ENCODE results near the gene TACC3.
A peak's percentile ranks its signal among the peaks of the same experiment; 100 is the strongest.

Gene TACC3

DNA sequence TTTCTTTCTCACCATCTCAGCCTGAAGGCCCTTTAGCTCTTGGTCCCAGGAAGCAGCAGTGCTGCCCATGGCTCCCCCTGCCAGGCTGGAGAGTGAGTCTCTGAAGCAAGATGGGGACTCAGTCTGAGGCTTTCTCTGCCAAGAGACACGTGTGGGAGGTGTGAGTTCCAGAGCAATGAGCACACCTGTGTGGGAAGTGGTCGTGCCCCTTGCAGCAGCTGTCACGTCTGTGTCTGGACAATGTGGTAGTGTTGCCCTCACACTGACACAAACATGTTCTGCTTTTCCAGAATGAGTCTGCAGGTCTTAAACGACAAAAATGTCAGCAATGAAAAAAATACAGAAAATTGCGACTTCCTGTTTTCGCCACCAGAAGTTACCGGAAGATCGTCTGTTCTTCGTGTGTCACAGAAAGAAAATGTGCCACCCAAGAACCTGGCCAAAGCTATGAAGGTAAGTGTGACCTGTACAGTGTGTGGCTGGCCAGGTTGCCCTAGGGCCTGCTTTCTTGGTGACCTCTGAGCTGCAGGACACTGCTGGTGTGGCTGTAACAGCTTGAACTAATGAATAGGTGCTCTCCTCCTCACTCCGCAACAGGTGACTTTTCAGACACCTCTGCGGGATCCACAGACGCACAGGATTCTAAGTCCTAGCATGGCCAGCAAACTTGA, 1.9 kb downstream of the TACC3 start:
- DNase-seq (ENCODE audit: low read depth): no peak

DNA sequence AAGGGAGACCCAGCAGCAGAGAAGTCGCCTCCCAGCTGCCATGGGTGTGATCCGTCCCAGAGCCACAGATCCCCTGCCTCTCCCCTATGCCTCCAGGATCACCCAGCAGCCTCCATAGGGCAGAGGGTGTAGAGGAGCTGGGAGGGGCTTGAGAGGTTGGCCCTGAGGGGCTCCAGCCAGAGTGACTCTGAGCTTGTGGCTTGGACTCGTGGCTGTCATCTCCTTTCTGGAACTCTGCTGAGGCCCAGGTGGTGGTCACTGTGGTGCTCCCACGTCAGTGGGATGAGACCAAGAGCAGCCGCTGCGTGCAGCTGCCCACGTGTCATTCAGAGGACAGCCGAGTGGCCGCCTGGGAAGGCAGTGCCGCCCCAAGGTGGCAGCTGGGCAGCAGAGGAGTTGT, 4.2 kb downstream of the TACC3 start:
- DNase-seq (ENCODE audit: low read depth): no peak

DNA sequence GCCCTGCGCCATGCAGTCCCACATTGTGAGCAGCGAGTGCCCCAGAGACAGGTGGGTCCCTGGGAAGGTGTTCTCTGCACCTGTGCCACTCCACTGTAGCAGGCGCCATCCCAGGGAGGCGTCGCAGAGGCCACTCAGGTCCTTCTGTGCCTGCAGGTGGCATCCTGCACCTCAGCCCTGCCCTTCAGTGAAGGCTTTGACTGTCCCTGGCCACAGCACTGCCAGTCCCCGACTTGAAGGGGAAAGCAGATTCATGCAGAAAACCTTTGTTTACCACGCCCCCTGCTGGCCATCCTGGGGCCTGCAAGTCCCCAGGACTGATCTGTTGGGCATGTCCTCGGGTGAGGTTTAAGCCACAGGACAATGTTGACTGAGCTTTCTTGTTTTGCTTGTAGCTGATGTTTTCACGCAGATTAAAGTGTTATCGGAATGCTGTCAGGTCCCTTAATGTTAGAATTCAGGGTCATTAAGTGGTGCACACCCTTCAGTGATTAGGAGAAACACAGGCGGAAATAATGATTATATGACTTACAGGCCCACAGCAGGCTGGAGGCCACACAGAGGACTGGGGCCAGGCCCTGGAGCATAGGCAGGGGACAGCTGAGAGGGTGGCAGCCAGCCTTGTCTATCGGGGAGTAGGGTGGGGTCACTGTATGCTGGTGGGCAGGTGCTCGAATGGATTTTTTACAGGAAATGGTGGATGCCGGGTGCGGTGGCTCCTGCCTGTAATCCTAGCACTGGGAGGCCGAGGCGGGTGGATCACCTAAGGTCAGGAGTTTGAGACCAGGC, 5.0 kb downstream of the TACC3 start:
- peak; percentile 90 for DNase-seq (ENCODE audit: low read depth)

DNA sequence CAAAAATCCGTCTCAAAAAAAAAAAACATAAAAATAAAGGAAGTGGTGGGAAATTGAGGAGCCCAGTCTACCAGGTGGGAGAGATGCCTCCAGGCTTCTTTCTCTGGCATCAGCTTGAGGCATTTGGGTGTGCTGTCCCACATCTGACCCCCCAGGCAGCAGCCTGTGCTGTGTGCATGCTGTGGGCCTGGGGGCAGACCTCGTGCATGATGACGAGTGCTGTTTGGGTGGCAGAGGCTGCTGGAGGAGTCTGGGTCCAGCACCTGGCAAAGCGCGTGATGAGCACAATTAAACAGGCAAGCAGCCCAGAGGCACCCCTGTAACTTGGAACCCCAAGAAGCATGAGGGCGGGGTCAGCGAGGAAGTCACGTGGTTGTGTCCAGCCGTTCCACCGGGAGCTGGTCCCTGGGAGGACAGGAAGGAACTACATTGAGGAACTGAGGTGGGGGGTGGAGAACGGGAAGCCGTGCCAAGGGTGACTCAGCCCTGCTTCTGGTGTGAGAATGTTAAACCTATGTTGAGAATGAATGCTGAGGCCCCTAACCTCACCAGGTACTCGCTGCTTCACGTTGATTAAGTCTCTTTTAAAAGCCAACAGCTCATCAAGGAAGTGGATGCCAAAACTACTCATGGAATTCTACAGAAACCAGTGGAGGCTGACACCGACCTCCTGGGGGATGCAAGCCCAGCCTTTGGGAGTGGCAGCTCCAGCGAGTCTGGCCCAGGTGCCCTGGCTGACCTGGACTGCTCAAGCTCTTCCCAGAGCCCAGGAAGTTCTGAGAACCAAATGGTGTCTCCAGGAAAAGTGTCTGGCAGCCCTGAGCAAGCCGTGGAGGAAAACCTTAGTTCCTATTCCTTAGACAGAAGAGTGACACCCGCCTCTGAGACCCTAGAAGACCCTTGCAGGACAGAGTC, 6.1 kb downstream of the TACC3 start:
- DNase-seq (ENCODE audit: low read depth): no peak

DNA sequence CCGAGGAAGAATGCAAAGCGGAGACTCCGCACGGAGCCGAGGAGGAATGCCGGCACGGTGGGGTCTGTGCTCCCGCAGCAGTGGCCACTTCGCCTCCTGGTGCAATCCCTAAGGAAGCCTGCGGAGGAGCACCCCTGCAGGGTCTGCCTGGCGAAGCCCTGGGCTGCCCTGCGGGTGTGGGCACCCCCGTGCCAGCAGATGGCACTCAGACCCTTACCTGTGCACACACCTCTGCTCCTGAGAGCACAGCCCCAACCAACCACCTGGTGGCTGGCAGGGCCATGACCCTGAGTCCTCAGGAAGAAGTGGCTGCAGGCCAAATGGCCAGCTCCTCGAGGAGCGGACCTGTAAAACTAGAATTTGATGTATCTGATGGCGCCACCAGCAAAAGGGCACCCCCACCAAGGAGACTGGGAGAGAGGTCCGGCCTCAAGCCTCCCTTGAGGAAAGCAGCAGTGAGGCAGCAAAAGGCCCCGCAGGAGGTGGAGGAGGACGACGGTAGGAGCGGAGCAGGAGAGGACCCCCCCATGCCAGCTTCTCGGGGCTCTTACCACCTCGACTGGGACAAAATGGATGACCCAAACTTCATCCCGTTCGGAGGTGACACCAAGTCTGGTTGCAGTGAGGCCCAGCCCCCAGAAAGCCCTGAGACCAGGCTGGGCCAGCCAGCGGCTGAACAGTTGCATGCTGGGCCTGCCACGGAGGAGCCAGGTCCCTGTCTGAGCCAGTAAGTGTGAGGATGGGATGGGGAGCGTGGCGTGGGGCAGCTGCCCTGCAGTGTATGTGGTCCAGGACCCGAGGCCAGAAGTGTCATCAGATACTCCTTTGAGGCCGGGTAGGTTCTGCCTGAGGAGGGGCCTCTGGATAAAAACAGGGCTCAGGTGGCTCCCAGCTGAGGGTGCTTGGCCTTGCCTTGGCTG, 7.0 kb downstream of the TACC3 start:
- DNase-seq (ENCODE audit: low read depth): no peak

DNA sequence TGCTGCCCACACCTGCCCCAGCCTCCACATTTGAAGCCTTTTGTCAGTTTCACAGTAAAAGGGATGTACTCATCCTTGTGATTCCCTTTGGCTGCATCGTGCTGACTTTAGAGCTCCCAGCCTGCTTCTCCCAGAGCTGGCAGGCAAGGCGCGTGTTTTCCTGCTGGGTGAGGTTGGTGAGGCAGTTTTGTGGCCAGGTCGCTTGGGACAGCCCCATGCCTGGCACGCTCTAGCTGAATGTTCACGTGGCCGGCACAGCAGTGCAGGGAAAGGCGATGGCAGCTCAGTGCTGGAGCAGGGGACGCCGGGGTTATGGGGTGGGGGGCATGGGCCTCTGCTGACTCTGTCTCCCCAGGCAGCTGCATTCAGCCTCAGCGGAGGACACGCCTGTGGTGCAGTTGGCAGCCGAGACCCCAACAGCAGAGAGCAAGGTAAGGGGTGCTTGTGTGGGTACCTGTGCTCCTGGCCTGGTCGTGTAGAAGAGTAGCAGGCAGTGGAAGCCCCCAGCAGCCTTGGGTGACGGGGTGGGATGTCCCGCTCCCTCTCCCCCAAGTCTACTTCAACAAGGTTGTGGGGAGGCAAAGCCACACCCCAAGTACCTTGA, 9.3 kb downstream of the TACC3 start:
- DNase-seq (ENCODE audit: low read depth): no peak

DNA sequence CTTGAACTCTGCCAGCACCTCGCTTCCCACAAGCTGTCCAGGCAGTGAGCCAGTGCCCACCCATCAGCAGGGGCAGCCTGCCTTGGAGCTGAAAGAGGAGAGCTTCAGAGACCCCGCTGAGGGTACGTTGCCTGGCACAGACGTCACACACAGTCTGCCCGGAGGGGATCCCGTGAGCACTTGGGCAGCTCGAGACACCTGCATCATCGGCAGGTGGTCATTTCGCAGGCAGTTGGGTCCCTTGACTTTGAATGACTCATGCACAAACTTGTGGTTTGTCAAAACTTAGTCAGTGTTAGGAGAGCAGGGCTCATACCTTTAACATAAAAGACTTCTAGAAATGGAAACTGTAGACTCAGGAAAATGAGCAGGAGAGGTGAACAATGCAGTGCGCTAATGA, 9.9 kb downstream of the TACC3 start:
- no peak for DNase-seq (ENCODE audit: low read depth)

DNA sequence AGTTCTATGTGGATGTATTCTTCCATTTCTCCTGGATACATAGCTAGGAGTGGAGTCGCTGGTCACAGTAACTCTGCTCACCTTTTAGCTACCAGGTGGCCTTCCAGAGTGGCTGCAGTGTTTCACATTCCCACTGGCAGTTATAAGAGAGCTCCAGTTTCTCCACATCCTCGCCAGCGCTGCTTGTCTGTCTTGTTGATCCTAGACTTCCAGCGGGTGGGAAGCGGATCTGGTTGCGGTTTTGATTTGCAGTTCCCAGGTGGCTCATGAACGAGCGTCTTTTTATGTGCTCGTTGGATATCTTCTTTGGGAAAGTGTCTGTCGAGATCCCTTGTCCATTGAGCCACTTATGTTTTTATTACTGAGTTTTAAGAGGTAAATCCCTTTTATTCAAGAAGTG, 11.6 kb downstream of the TACC3 start:
- no peak for DNase-seq (ENCODE audit: low read depth)

DNA sequence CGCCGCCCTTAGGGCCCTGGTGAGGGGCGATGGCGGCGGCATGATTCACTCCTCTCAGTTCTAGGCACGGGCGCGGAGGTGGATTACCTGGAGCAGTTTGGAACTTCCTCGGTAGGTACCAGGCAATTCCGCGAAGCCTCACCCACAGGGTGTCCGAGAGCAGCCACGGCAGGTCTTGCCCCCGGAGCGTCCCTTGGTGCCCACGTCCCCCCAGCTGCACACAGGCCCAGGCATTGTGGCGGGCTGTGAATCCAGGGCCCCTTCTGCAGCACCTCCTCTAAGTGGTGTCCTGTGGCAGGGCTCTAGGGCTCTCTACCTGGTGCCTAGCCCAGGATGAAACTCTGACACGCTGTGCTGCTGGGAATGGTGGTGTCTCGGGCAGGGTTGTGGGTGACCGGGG, 13.9 kb downstream of the TACC3 start:
- no peak for DNase-seq (ENCODE audit: low read depth)

DNA sequence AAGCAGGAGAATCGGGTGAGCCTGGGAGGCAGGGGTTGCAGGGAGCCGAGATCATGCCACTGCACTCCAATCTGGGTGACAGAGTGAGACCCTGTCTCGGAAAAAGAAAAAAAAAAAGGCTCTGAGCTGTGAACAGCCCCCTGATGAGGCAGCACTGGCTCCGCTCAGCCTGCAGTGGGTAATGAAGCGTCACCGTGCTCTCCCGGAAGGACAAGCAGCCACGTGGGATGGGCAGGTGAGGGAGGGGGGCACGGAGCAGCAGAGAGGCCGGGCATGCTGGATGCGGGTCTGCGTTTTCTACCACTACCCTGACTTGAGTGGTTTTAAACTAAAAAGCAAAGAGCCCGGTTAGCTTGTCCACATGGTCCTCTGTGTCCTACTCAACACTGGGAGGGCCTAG, 15.5 kb downstream of the TACC3 start:
- no peak for DNase-seq (ENCODE audit: low read depth)

DNA sequence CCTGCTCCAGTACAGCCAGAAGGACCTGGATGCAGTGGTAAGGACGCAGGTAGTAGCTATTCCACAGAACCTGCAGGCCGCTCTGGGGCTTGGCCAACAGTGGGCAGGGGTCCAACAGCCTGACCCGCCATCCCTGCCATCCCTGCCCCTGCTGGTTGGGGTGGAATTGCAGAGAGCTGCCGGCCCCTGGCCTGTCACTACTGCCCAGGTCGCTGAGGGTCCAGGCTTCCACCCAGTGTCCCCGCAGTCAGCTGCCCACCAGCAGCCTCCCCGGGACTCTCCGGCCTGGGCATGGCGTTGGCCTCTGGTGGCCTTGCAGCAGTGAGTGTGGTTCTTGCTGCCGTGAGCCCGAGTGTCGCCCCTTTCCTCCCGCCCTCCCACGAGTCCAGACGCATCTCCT, 16.3 kb downstream of the TACC3 start:
- DNase-seq (ENCODE audit: low read depth): no peak

DNA sequence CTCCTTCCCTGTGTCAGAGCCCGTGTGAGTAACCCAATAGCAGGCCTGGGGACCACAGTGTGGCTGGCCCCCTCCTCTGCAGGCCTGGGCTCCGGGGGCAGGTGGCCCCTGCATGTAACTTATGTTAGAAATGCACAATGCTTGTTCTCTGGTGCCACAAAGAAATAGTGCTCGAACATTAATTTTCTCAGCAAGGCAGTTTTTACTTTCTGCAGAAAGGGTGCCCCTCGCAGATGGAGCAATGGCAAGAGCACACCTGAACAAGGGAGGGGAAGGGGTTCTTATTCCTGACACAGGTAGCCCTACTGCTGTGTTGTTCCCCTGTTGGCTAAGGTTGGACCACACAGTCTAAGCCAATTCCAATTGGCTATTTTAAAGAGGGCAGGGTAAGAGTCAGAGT, 17.1 kb downstream of the TACC3 start:
- no peak for DNase-seq (ENCODE audit: low read depth)

DNA sequence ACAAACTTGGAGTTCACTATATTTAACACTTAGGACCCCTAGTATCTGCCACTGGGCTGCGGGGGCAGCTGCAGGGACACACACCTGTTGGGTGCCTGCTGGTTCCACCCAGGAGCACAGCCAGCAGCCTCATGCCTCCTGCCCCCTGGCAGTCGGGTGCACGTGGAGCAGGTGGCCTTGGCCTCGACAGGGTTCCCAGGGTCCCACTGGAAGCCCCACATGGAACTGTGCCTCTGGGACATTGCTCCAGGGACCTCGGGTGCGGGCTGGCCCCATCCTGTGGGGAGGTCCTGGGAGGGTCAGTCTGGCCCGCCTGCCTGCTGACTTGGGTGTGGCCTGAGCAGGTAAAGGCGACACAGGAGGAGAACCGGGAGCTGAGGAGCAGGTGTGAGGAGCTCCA, 18.0 kb downstream of the TACC3 start:
- DNase-seq (ENCODE audit: low read depth): no peak

DNA sequence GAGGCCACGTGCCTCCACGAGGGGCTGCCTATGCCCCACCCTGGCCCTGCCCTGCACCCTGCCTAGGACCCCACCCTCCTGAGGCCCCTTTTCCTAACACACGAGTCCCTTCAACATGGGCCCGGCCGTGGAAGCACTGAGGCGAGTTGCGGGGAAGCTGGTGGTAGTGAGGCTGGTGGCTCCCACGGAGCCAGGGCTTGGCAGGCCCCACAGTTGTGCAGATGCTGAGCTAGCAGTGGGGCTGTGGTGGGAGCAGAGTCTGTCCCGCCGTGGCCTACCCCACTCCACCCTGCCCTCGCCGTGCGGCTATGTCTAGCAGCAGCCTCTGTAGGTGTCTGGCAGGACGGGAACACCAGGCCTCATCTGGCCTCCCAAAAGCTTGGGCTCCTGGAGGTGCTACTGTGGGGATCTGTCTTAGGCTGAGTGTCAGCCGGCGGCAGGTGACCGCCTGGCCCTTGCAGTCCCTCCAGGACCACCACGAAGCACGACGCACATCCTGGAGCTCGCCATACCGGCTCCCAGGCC, 18.8 kb downstream of the TACC3 start:
- DNase-seq (ENCODE audit: low read depth): no peak

DNA sequence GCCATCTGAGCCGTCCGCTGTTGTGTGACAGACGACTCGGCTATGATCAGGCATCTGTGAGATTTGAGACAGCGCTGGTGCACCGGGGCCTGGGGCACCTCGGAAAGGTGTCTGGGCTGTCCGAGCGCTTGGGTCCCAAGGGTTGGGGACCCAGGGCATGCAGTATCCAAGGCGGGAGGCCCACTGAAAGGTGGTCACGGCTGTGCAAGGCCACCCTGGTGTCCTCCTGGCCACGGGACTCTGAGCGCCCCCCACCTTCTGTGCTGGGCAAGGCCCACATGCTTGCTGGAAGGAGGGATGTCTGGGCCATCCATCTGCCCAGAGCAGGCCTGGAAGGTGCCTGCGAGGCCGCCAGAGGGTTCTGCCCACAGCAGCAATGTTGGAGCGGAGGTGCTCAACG, 19.9 kb downstream of the TACC3 start:
- no peak for DNase-seq (ENCODE audit: low read depth)

DNA sequence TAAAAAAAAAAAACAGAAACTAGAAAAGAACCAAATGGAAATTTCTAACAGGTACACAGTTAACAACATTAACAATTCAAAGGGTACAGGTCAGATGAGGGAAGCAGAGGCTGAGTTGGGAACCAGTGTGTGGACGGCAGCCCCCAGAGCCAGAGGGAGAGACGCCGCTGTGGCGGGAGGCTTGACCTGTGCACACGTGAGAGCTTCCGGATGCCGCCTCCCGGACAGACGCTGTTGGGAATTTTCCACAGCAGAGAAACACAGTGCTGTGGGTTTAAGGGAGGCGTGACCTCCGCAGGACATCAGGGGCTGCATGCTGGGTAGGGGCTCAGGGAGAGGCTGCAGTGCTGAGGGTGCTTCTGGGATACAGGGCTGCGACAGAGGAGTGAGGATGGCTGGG, 22.2 kb downstream of the TACC3 start:
- DNase-seq (ENCODE audit: low read depth): no peak

DNA sequence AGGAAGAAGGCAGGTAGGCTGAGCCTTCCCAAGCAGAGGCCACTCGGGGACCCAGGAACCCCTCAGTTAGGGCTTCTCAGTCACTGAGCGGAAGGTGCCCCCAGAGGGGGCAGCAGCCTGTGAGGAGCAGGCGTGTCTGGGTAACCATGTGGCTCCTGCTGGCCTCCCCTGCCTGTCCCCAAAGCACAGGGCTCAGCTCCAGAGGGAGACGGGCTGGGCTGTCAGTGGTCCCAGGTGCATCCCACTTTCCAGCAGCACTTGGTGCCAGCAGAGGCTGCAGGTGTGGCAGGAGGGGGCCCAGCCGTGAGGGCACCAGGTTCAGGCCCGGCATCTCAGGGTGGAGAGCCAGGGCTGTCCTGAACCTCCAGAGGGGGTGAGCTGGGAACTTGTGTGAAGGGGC, 22.7 kb downstream of the TACC3 start:
- no peak for DNase-seq (ENCODE audit: low read depth)

DNA sequence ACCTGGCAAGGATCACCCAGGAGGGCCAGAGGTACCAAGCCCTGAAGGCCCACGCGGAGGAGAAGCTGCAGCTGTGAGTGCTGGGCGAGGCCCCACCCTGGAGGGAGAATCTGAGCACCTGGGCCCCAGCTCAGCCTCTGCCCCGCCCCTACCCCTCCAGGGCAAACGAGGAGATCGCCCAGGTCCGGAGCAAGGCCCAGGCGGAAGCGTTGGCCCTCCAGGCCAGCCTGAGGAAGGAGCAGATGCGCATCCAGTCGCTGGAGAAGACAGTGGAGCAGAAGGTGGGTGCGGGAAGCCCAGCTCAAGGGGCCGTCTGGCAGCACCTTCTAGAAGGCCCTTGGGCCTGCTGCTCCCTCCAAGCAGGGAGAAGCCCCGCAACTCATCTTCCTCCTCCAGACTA, 23.2 kb downstream of the TACC3 start:
- no peak for DNase-seq (ENCODE audit: low read depth)

DNA sequence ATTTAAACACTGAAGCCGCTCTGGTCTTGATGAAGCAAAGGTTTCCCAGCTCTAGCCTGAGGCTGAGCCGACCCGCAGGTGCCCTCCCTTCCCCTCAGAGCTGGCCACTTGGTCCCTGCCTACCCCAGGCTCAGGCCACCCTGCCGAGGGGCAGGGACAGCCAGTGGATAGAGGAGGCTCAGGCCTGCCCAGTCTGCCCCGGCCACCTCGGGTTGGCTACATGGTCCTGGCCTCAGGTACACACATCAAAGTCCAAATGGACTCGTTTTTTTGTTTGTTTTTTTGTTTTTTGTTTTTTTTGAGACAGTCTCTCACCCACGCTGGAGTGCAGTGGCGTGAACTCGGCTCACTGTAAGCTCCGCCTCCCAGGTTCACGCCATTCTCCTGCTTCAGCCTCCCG, 23.8 kb downstream of the TACC3 start:
- no peak for DNase-seq (ENCODE audit: low read depth)

DNA sequence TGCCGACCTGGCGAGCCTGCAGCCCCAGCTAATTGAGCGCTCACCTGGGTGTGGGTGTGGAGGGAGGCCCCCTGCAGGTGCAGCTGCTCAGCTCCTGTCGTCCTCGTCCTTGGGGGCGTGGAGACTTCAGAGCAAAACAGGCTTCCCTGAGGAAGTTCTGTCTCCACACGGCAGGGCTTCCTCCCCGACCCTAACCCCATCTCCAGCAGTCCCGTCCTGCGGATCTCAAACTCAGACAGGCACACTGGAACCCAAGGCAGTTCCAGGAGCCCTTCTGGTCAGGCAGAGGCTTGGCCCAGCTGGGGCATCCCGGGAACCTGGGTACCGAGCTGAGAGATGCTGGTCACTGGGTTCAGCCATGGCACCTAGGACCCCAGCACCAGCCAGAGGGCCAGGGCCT, 24.4 kb downstream of the TACC3 start:
- DNase-seq (ENCODE audit: low read depth): no peak

DNA sequence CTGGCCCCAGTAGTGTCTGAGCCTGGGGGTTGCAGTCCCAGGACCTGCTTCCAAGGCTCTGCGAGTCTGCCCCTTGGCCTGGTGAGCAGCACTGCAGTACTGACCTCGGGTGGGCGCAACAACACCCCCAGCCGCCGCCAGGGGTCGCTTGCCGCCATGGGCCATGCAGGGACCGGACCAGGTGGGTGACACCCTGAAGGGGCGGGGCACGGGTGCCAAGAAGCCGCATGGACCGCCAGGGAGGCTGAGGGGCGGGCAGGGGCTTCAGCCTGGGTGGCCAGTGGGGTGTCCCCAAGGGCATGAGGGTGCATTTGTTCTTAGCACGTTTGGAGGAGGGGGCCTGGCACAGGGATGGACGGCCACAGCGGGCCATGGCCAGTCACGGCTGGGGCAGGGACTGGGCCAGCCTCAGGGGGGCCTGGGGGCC, 25.0 kb downstream of the TACC3 start:
- peak; percentile 59 for DNase-seq (ENCODE audit: low read depth)

Data from stimulated activated CD8-positive, alpha-beta memory T cell treated with anti-CD3 and anti-CD28 coated beads, Interleukin-12 subunit alpha, Interleukin-12 subunit beta, amount 100 ng/mL, for 1 hour (primary cell).